Neuronal stem cell (in vitro differentiated cells): ENCODE measurements around the gene KCNJ11.

Source experiments
- DNase-seq: peaks from one replicate; pipeline ENCODE4 v3.0.0-alpha.2; 2013; ENCODE audit warnings: low spot score
- H2AFZ ChIP-seq: one replicate; pipeline ENCODE4 v1.6.1; 2013; ENCODE audit warnings: mild to moderate bottlenecking, low read length, inconsistent platforms
- H2AK5ac ChIP-seq: 2 replicates; pipeline ENCODE4 v1.6.1; 2013; ENCODE audit warnings: low read depth, mild to moderate bottlenecking, inconsistent platforms, low read length, moderate library complexity, mixed read lengths
- H2BK120ac ChIP-seq: 2 replicates; pipeline ENCODE4 v1.6.1; 2013; ENCODE audit warnings: low read depth, mild to moderate bottlenecking, inconsistent platforms, low read length, moderate library complexity, mixed read lengths
- H2BK12ac ChIP-seq: one replicate; pipeline ENCODE4 v1.6.1; 2013; ENCODE audit warnings: low read length, inconsistent platforms
- H2BK15ac ChIP-seq: 2 replicates; pipeline ENCODE4 v1.6.1; 2013; ENCODE audit warnings: mild to moderate bottlenecking, low read length, inconsistent platforms, mixed read lengths
- H2BK5ac ChIP-seq: one replicate; pipeline ENCODE4 v1.6.1; 2013; ENCODE audit warnings: inconsistent platforms, mild to moderate bottlenecking, low read length, moderate library complexity
- H3K14ac ChIP-seq: one replicate; pipeline ENCODE4 v1.6.1; 2013; ENCODE audit warnings: low read length, inconsistent platforms
- H3K18ac ChIP-seq: 2 replicates; pipeline ENCODE4 v1.6.1; 2013; ENCODE audit warnings: low read length, inconsistent platforms
- H3K23ac ChIP-seq: 2 replicates; pipeline ENCODE4 v1.6.1; 2013; ENCODE audit warnings: low read depth, mild to moderate bottlenecking, mixed read lengths, low read length, inconsistent platforms; ENCODE audit not compliant: poor library complexity
- H3K27ac ChIP-seq: replicated peaks from 3 replicates; pipeline ENCODE4 v1.5.1; 2013; ENCODE audit warnings: low read length, inconsistent platforms
- H3K27me3 ChIP-seq, 3 experiments: 2 replicates each; pipeline ENCODE4 v1.6.1; 2013; ENCODE audit warnings: low read length in 3 of 3, mild to moderate bottlenecking in 2 of 3, inconsistent platforms in 1 of 3, low read depth in 1 of 3, mixed read lengths in 1 of 3, moderate library complexity in 1 of 3; ENCODE audit not compliant: control insufficient read depth in 3 of 3, insufficient read depth in 3 of 3
- H3K36me3 ChIP-seq, 2 donors: replicated peaks in 1 of 2; 2 replicates each; pipeline ENCODE4 v1.6.1; 2013; ENCODE audit warnings: low read length in 2 of 2; ENCODE audit not compliant: control insufficient read depth in 2 of 2, insufficient read depth in 2 of 2
- H3K4ac ChIP-seq: 2 replicates; pipeline ENCODE4 v1.6.1; 2013; ENCODE audit warnings: inconsistent platforms, mild to moderate bottlenecking, low read length, moderate library complexity
- H3K4me1 ChIP-seq, 2 donors: 1 replicate in 1 of 2; 2 replicates in 1 of 2; pipeline ENCODE4 v1.6.1; 2013; ENCODE audit warnings: low read length in 2 of 2, low read depth in 1 of 2; ENCODE audit not compliant: control insufficient read depth in 2 of 2, insufficient read depth in 1 of 2
- H3K4me2 ChIP-seq: one replicate; pipeline ENCODE4 v1.6.1; 2013; ENCODE audit warnings: mild to moderate bottlenecking, low read length, inconsistent platforms; ENCODE audit not compliant: insufficient read depth, poor library complexity, severe bottlenecking
- H3K4me3 ChIP-seq, 2 donors: 2 replicates each; pipeline ENCODE4 v1.5.1; 2013; ENCODE audit warnings: low read length in 2 of 2, mild to moderate bottlenecking in 2 of 2, inconsistent platforms in 1 of 2, moderate library complexity in 1 of 2
- H3K79me1 ChIP-seq: one replicate; pipeline ENCODE4 v1.6.1; 2013; ENCODE audit warnings: low read depth, mild to moderate bottlenecking, inconsistent platforms, low read length, moderate library complexity
- H3K9ac ChIP-seq: one replicate; pipeline ENCODE4 v1.6.1; 2013; ENCODE audit warnings: mild to moderate bottlenecking, low read depth, low read length, inconsistent platforms; ENCODE audit not compliant: poor library complexity
- H3K9me3 ChIP-seq, 2 donors: replicated peaks in 1 of 2; 2 replicates each; pipeline versions ENCODE3 to v1.6.1; 2013; ENCODE audit warnings: low read length in 2 of 2, mild to moderate bottlenecking in 2 of 2, inconsistent platforms in 1 of 2, low read depth in 1 of 2, mixed read lengths in 1 of 2, moderate library complexity in 1 of 2; ENCODE audit not compliant: control insufficient read depth in 2 of 2, insufficient read depth in 1 of 2
- H4K8ac ChIP-seq: one replicate; pipeline ENCODE4 v1.6.1; 2013; ENCODE audit warnings: low read depth, mild to moderate bottlenecking, inconsistent platforms, low read length, moderate library complexity
- H4K91ac ChIP-seq: one replicate; pipeline ENCODE4 v1.6.1; 2013; ENCODE audit warnings: low read length, low read depth, mild to moderate bottlenecking, inconsistent platforms; ENCODE audit not compliant: poor library complexity
- WGBS, 2 donors: extraction: QIAGEN DNeasy Blood & Tissue Kit; methylation state at CpG; one replicate each; pipeline ENCODE4 v1.1.7; 2013; ENCODE audit warnings: missing lambda C conversion rate in 2 of 2, mixed read lengths in 1 of 2; ENCODE audit not compliant: insufficient read length in 2 of 2, insufficient replicate concordance in 1 of 2; ENCODE audit errors: extremely low coverage in 2 of 2; 5-methylcytosine and 5-hydroxymethylcytosine counted together

Gene KCNJ11

DNA sequence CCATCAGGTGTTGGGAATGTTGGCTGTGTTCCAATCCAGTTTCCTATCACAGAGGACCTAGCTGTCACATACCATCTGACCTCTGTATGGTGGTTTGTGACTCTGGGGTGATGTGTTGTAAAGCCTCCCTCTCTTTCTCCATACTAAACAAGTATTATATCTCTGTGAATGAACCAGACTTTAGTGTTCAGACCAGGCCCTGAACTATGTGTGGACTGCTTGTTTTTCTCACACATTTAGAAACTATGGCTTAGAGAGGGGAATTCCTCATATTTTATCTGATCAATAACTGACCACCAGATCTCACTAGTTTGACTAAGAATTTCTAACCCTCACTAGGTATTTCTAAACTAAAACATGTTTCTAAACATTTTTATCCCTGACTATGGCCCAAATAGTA, 19.4 kb downstream of the KCNJ11 start:
- H3K4me2 ChIP-seq, result no peak overlapping the region
- no peak overlapping the region for H2AFZ ChIP-seq
- no peak overlapping the region for H4K8ac ChIP-seq
- no peak overlapping the region for H2BK12ac ChIP-seq
- no peak overlapping the region for H2BK5ac ChIP-seq
- H4K91ac ChIP-seq, result no peak overlapping the region
- H3K36me3 ChIP-seq, result peaks cover 4 to 94% of the 10 kb centered on the region in 2 donors
- H3K4me1 ChIP-seq, result no peaks in the 10 kb centered on the region
- H3K79me1 ChIP-seq, result no peaks in the 10 kb centered on the region
- H3K9me3 ChIP-seq, result peaks cover 40 to 84% of the 10 kb centered on the region in 2 donors
- no peak overlapping the region for H3K23ac ChIP-seq
- H3K9ac ChIP-seq, result no peak overlapping the region
- H3K18ac ChIP-seq, result no peak overlapping the region
- H2BK120ac ChIP-seq, result no peak overlapping the region
- no peak overlapping the region for H3K14ac ChIP-seq
- H3K27me3 ChIP-seq, result no peaks in the 10 kb centered on the region
- H3K27ac ChIP-seq, result no peak overlapping the region
- DNase-seq, result no peak
- H3K4me3 ChIP-seq, result no peak overlapping the region
- no peak overlapping the region for H2AK5ac ChIP-seq
- no peak overlapping the region for H3K4ac ChIP-seq
- H2BK15ac ChIP-seq, result no peak overlapping the region

DNA sequence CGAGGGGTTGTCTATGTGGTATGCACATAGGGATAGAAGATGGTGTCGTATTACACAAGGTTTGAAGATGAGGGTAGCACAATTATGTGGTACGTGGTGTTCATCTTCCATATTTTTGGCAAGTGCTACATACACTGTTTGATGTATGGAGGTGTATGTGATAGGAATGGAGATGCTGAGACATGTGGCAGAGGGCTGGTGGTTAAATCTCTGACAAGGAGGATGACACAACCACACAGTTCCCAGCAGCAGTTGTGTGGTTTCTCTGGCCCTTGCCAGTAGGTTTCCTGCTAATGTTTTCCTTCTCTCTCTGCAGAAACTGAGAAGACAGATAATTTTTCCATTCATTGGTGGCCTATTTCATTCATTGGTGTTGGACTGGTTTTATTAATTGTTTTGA, 19.9 kb downstream of the KCNJ11 start:
- Histone ChIP-seq H3K79me1 (no peaks in the 10 kb centered on the region), H2AK5ac (no peak overlapping the region), H4K8ac (no peak overlapping the region), H3K27me3 (no peaks in the 10 kb centered on the region), H3K9me3 (peaks cover 35 to 83% of the 10 kb centered on the region in 2 donors), H3K9ac (no peak overlapping the region), H3K4me2 (no peak overlapping the region), H3K27ac (no peak overlapping the region), H3K4me3 (no peak overlapping the region), H3K4ac (no peak overlapping the region), H2AFZ (no peak overlapping the region), H3K23ac (no peak overlapping the region), H3K14ac (no peak overlapping the region), H2BK15ac (no peak overlapping the region), H3K4me1 (no peaks in the 10 kb centered on the region), H2BK12ac (no peak overlapping the region), H3K18ac (no peak overlapping the region), H4K91ac (no peak overlapping the region), H2BK120ac (no peak overlapping the region), H2BK5ac (no peak overlapping the region), H3K36me3 (peaks cover 4 to 94% of the 10 kb centered on the region in 2 donors)
- DNase-seq, result no peak
- no CpG with 5 or more reads among the region's 3 CpGs for WGBS, 2 donors

DNA sequence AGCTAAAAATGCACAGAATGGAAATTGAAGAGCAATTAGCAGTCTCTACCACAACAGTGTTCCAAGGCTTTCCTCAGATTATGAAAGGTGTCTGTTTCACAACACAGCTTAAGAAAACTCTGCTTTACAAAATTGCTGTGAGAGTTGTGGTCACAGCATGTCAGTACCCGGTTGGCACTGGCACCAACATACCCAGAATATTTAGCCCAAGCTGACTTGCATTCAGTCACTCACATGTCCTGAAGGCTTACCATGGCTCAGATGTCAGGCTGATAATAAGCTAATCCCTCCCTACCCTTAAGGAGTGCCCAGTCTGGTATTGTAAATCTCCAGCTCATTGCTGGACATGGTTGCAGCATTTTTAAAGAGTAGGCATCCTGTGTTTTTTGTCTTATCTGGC, 22.0 kb downstream of the KCNJ11 start:
- no peak overlapping the region for H2BK12ac ChIP-seq
- H3K79me1 ChIP-seq, result no peaks in the 10 kb centered on the region
- H3K27me3 ChIP-seq, result no peaks in the 10 kb centered on the region
- H3K36me3 ChIP-seq, result peaks cover 4 to 83% of the 10 kb centered on the region in 2 donors
- no peak overlapping the region for H3K27ac ChIP-seq
- no peak overlapping the region for H3K4ac ChIP-seq
- H2BK15ac ChIP-seq, result no peak overlapping the region
- no peak for DNase-seq
- H3K9me3 ChIP-seq, result peaks cover 21 to 71% of the 10 kb centered on the region in 2 donors
- no peak overlapping the region for H2AFZ ChIP-seq
- WGBS, 2 donors, result no CpG with 5 or more reads among the region's 1 CpG
- no peak overlapping the region for H3K4me3 ChIP-seq
- H2BK5ac ChIP-seq, result no peak overlapping the region
- H3K18ac ChIP-seq, result no peak overlapping the region
- no peak overlapping the region for H2AK5ac ChIP-seq
- no peak overlapping the region for H3K9ac ChIP-seq
- H2BK120ac ChIP-seq, result no peak overlapping the region
- no peak overlapping the region for H3K14ac ChIP-seq
- H4K8ac ChIP-seq, result no peak overlapping the region
- H4K91ac ChIP-seq, result no peak overlapping the region
- no peak overlapping the region for H3K4me2 ChIP-seq
- no peak overlapping the region for H3K23ac ChIP-seq
- no peaks in the 10 kb centered on the region for H3K4me1 ChIP-seq

DNA sequence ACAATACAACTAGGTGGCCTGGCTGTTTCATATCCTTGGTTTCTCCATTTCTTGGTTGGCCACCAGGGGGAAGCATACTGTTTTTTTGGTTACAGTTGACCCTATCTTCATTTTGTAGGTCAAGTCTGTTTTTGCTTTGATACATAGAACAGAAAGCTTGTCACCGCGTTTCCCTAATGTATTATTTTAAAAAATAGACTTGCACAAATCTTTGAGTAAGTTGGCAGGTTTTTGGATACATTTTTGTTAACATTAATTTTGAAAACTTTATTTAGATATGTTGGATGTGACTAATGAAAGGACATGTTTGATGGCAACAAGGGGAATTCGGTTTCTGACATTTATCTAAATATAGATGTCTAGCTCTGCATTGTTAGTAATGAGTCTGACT, 33.9 kb downstream of the KCNJ11 start:
- DNase-seq, result peak; percentile 54

More for the DNA sequence above, 33.9 kb downstream of the KCNJ11 start:
- no peak overlapping the region for H4K8ac ChIP-seq
- peak overlapping the region in 1 of 2 donors; percentile 54 for H3K4me3 ChIP-seq
- H2AFZ ChIP-seq, result no peak overlapping the region
- H3K27me3 ChIP-seq, result peaks cover 0 to 31% (median 5%) of the 10 kb centered on the region in 3 experiments
- H3K18ac ChIP-seq, result no peak overlapping the region
- H3K4ac ChIP-seq, result no peak overlapping the region
- H3K4me1 ChIP-seq, result peaks cover 2 to 3% of the 10 kb centered on the region in 2 donors
- no peak overlapping the region for H2BK5ac ChIP-seq
- no peak overlapping the region for H3K9ac ChIP-seq
- H2BK12ac ChIP-seq, result no peak overlapping the region
- H3K27ac ChIP-seq, result no peak overlapping the region
- peaks cover 0 to 30% of the 10 kb centered on the region in 2 donors for H3K36me3 ChIP-seq
- no peak overlapping the region for H4K91ac ChIP-seq
- H2AK5ac ChIP-seq, result no peak overlapping the region
- no peak overlapping the region for H3K23ac ChIP-seq
- no peak overlapping the region for H3K4me2 ChIP-seq
- peaks cover 0 to 23% of the 10 kb centered on the region in 2 donors for H3K9me3 ChIP-seq
- no peaks in the 10 kb centered on the region for H3K79me1 ChIP-seq
- H3K14ac ChIP-seq, result no peak overlapping the region
- no peak overlapping the region for H2BK120ac ChIP-seq
- no CpG with 5 or more reads among the region's 3 CpGs for WGBS, 2 donors
- H2BK15ac ChIP-seq, result no peak overlapping the region
